H1 (cell line): ENCODE measurements around the gene JMJD7. TPM values are rescaled to one million over a fixed set of nuclear protein-coding genes. Genes with fewer than 3 reads are reported as not detected.

ENCODE experiments used
- CTCF ChIA-PET: fragments of 300-600 bp; sonication (Branson Sonifier 250); formaldehyde crosslinking; loops from one replicate; lab custom pipeline; 2021; ENCODE audit not compliant: partially characterized antibody; lab: Charles Lee
- POLR2A ChIA-PET: fragments of 300-600 bp; sonication (Branson Sonifier 250); formaldehyde crosslinking; loops from one replicate; lab custom pipeline; 2021; ENCODE audit warnings: inconsistent platforms; ENCODE audit not compliant: partially characterized antibody; lab: Charles Lee
- DNase-seq, 2 experiments: peaks; one replicate each; pipeline versions ENCODE4 v3.0.0 to v3.0.0-alpha.2; 2010 to 2022; ENCODE audit warnings: low spot score in 2 of 2, low read depth in 1 of 2, mixed read lengths in 1 of 2
- FAIRE-seq: peaks from 2 replicates; lab custom pipeline; 2011; peaks lifted over from hg19 to GRCh38; lab: Jason Lieb, UNC
- H2AFZ ChIP-seq: 2 replicates; pipeline ENCODE4 v1.8.1; 2012; ENCODE audit warnings: low read length, inconsistent platforms
- H2AK5ac ChIP-seq: 2 replicates; pipeline ENCODE4 v1.6.1; 2013; ENCODE audit warnings: low read depth, low read length
- H2BK120ac ChIP-seq: replicated peaks from 2 replicates; pipeline ENCODE3; 2013; ENCODE audit warnings: low read depth, low read length, inconsistent platforms
- H2BK12ac ChIP-seq: 2 replicates; pipeline ENCODE4 v1.6.1; 2013; ENCODE audit warnings: low read depth, low read length
- H2BK15ac ChIP-seq: 2 replicates; pipeline ENCODE4 v1.6.1; 2013; ENCODE audit warnings: low read length
- H2BK20ac ChIP-seq: 2 replicates; pipeline ENCODE4 v1.6.1; 2013; ENCODE audit warnings: low read length
- H2BK5ac ChIP-seq: 2 replicates; pipeline ENCODE4 v1.6.1; 2013; ENCODE audit warnings: low read depth, low read length
- H3K14ac ChIP-seq: 2 replicates; pipeline ENCODE4 v1.6.1; 2013; ENCODE audit warnings: inconsistent platforms; ENCODE audit not compliant: insufficient read length
- H3K18ac ChIP-seq: 2 replicates; pipeline ENCODE4 v1.6.1; 2013; ENCODE audit warnings: low read length; ENCODE audit errors: extremely low read depth
- H3K23ac ChIP-seq: 2 replicates; pipeline ENCODE4 v1.6.1; 2013; ENCODE audit warnings: inconsistent platforms; ENCODE audit not compliant: insufficient read length
- H3K23me2 ChIP-seq: 2 replicates; pipeline ENCODE4 v1.6.1; 2013; ENCODE audit warnings: low read depth, low read length
- H3K27ac ChIP-seq: 2 replicates; pipeline ENCODE4 v1.6.1; 2011; ENCODE audit warnings: low read depth, low read length, inconsistent platforms
- H3K27me3 ChIP-seq, 4 experiments: replicated peaks in 1 of 4; 1 replicate in 1 of 4; 2 replicates in 3 of 4; pipeline versions ENCODE4 v1.6.1 to v1.8.1; 2011 to 2013; ENCODE audit warnings: low read length in 3 of 4, mild to moderate bottlenecking in 3 of 4, inconsistent platforms in 2 of 4, mixed read lengths in 2 of 4, moderate library complexity in 1 of 4; ENCODE audit not compliant: control insufficient read depth in 3 of 4, insufficient read depth in 3 of 4; ENCODE audit errors: extremely low read depth in 1 of 4
- H3K36me3 ChIP-seq, 4 experiments: 2 replicates each; pipeline versions ENCODE4 v1.6.1 to v1.8.1; 2011 to 2013; ENCODE audit warnings: mild to moderate bottlenecking in 4 of 4, low read length in 3 of 4, moderate library complexity in 2 of 4, control low read depth in 1 of 4, inconsistent platforms in 1 of 4; ENCODE audit not compliant: insufficient read depth in 4 of 4, control insufficient read depth in 2 of 4
- H3K4ac ChIP-seq: replicated peaks from 2 replicates; pipeline ENCODE3; 2013; ENCODE audit warnings: low read length, low read depth, mixed read lengths, inconsistent platforms; ENCODE audit not compliant: insufficient read length
- H3K4me1 ChIP-seq, 4 experiments: replicated peaks in 1 of 4; 1 replicate in 1 of 4; 2 replicates in 3 of 4; pipeline versions ENCODE4 v1.6.1 to v1.8.1; 2011 to 2013; ENCODE audit warnings: low read length in 3 of 4, inconsistent platforms in 2 of 4, mixed read lengths in 1 of 4; ENCODE audit not compliant: insufficient read depth in 4 of 4, control insufficient read depth in 3 of 4
- H3K4me2 ChIP-seq, 2 experiments: 2 replicates each; pipeline versions ENCODE4 v1.6.1 to v1.8.1; 2011 to 2013; ENCODE audit warnings: low read depth in 2 of 2, low read length in 2 of 2, control low read depth in 1 of 2, inconsistent platforms in 1 of 2, mild to moderate bottlenecking in 1 of 2; ENCODE audit not compliant: insufficient read depth in 1 of 2
- H3K4me3 ChIP-seq, 4 experiments: fragments of 200-600, 300-600 bp in 1 of 4; sonication (generic), shearing (Covaris generic), sonication (Bioruptor Twin) in 1 of 4; 2 replicates each; pipeline versions ENCODE4 v1.5.1 to v1.8.1; 2011 to 2016; ENCODE audit warnings: low read length in 4 of 4, low read depth in 3 of 4, control low read depth in 2 of 4, inconsistent platforms in 2 of 4, mild to moderate bottlenecking in 2 of 4, mixed read lengths in 1 of 4, moderate library complexity in 1 of 4; ENCODE audit not compliant: insufficient read depth in 2 of 4; ENCODE audit errors: extremely low read depth in 1 of 4
- H3K56ac ChIP-seq: replicated peaks from 2 replicates; pipeline ENCODE3; 2013; ENCODE audit warnings: low read depth, mild to moderate bottlenecking, mixed read lengths, low read length, inconsistent platforms; ENCODE audit not compliant: insufficient read length
- H3K79me1 ChIP-seq: 2 replicates; pipeline ENCODE4 v1.6.1; 2013; ENCODE audit warnings: low read depth, low read length, control low read depth
- H3K79me2 ChIP-seq, 2 experiments: 2 replicates each; pipeline versions ENCODE4 v1.6.1 to v1.8.1; 2012 to 2013; ENCODE audit warnings: low read length in 2 of 2, mild to moderate bottlenecking in 2 of 2, inconsistent platforms in 1 of 2; ENCODE audit not compliant: insufficient read depth in 2 of 2, control insufficient read depth in 1 of 2
- H3K9ac ChIP-seq, 4 experiments: replicated peaks in 1 of 4; 1 replicate in 1 of 4; 2 replicates in 3 of 4; pipeline versions ENCODE4 v1.6.1 to v1.8.1; 2011 to 2013; ENCODE audit warnings: low read depth in 3 of 4, low read length in 3 of 4, control low read depth in 2 of 4, mild to moderate bottlenecking in 2 of 4, moderate library complexity in 2 of 4, inconsistent platforms in 1 of 4; ENCODE audit errors: extremely low read depth in 1 of 4
- H3K9me3 ChIP-seq, 2 experiments: 2 replicates each; pipeline versions ENCODE4 v1.6.1 to v1.8.1; 2012 to 2013; ENCODE audit warnings: mild to moderate bottlenecking in 2 of 2, moderate library complexity in 2 of 2, control low read depth in 1 of 2, inconsistent platforms in 1 of 2, low read depth in 1 of 2, low read length in 1 of 2, mixed read lengths in 1 of 2; ENCODE audit not compliant: insufficient read depth in 2 of 2
- H4K20me1 ChIP-seq, 2 experiments: replicated peaks in 1 of 2; 2 replicates each; pipeline versions ENCODE3 to v1.8.1; 2011 to 2013; ENCODE audit warnings: inconsistent platforms in 2 of 2, low read length in 2 of 2, mild to moderate bottlenecking in 1 of 2; ENCODE audit not compliant: insufficient read depth in 2 of 2, control insufficient read depth in 1 of 2
- H4K5ac ChIP-seq: 2 replicates; pipeline ENCODE4 v1.6.1; 2013; ENCODE audit warnings: low read length, low read depth, mixed read lengths, inconsistent platforms; ENCODE audit not compliant: insufficient read length
- H4K8ac ChIP-seq: 2 replicates; pipeline ENCODE4 v1.8.0; 2013; ENCODE audit warnings: mild to moderate bottlenecking, moderate library complexity, low read length, inconsistent platforms; ENCODE audit not compliant: insufficient read depth; ENCODE audit errors: extremely low read depth
- H4K91ac ChIP-seq: replicated peaks from 2 replicates; pipeline ENCODE3; 2013; ENCODE audit warnings: low read length, mixed read lengths, inconsistent platforms; ENCODE audit not compliant: insufficient read length
- ASH2L ChIP-seq: fragments of 200-600, 300-600 bp; sonication (generic); IDR thresholded peaks from one replicate; pipeline ENCODE4 v1.7.1; 2017; ENCODE audit warnings: low read length
- ATF2 ChIP-seq: IDR thresholded peaks from 2 replicates; pipeline ENCODE4 v1.6.1; 2012; ENCODE audit warnings: low read length, inconsistent platforms
- CBX5 ChIP-seq: fragments of 300-800, 300-1000 bp; sonication (generic); IDR thresholded peaks from 2 replicates; pipeline ENCODE4 v1.7.1; 2016; ENCODE audit warnings: antibody characterized with exemption, low read length, low read depth
- CTBP2 ChIP-seq: IDR thresholded peaks from 2 replicates; pipeline ENCODE4 v1.7.0; 2011; ENCODE audit warnings: borderline replicate concordance, mild to moderate bottlenecking, moderate library complexity, mixed read lengths, low read length; ENCODE audit not compliant: insufficient read depth, insufficient read length
- EGR1 ChIP-seq: IDR thresholded peaks from 2 replicates; pipeline ENCODE4 v1.6.1; 2011; ENCODE audit warnings: low read depth, low read length, borderline replicate concordance
- EZH2 ChIP-seq: fragments of 200-600 bp; sonication (generic); IDR thresholded peaks from 2 replicates; pipeline ENCODE4 v1.7.1; 2012; ENCODE audit warnings: low read depth, mild to moderate bottlenecking, moderate library complexity, low read length, inconsistent platforms; ENCODE audit not compliant: severe bottlenecking
- JUN ChIP-seq: IDR thresholded peaks from 2 replicates; pipeline ENCODE4 v1.6.1; 2011; ENCODE audit warnings: low read depth, mild to moderate bottlenecking, improper control_type of control experiment, low read length
- KDM5A ChIP-seq: fragments of 200-600 bp; IDR thresholded peaks from 2 replicates; pipeline ENCODE4 v1.7.1; 2012; ENCODE audit warnings: mild to moderate bottlenecking, low read length, inconsistent platforms, mixed read lengths
- NRF1 ChIP-seq: IDR thresholded peaks from 2 replicates; pipeline ENCODE4 v1.6.1; 2011; ENCODE audit warnings: mild to moderate bottlenecking, low read depth, low read length, improper control_type of control experiment
- POU5F1 ChIP-seq: IDR thresholded peaks from 2 replicates; pipeline ENCODE4 v1.6.1; 2011; ENCODE audit warnings: low read depth, mild to moderate bottlenecking, low read length, moderate library complexity
- TBP ChIP-seq: IDR thresholded peaks from 2 replicates; pipeline ENCODE4 v1.6.1; 2011; ENCODE audit warnings: low read depth, low read length, improper control_type of control experiment
- YY1 ChIP-seq: IDR thresholded peaks from 2 replicates; pipeline ENCODE4 v1.6.1; 2011; ENCODE audit warnings: low read depth, mild to moderate bottlenecking, low read length
- WGBS, 2 experiments: shearing (Covaris generic) in 1 of 2; methylation state at CpG; one replicate each; pipeline versions ENCODE4 v1.1.6 to v1.1.7; 2013 to 2015; ENCODE audit warnings: low lambda C conversion rate in 2 of 2, mixed read lengths in 2 of 2, inconsistent platforms in 1 of 2, low coverage in 1 of 2, missing lambda C conversion rate in 1 of 2; ENCODE audit not compliant: insufficient replicate concordance in 2 of 2, insufficient coverage in 1 of 2, insufficient read length in 1 of 2; ENCODE audit errors: extremely low coverage in 1 of 2, missing lambda C conversion rate in 1 of 2; 5-methylcytosine and 5-hydroxymethylcytosine counted together
- polyA plus RNA-seq, 7 experiments: library from polyadenylated mRNA; depleted of rRNA in 3 of 7; stranded (reverse) in 5 of 7; unstranded in 2 of 7; fragments of >200 nt in 5 of 7; fragments of 200-250 nt in 2 of 7; gene quantifications; 1 replicate in 5 of 7; 2 replicates in 1 of 7; 4 replicates in 1 of 7; pipeline versions ENCODE4 v1.2.1 to v1.2.3, GENCODE V29; 2011 to 2013; ENCODE audit warnings: missing spikeins in 2 of 7, mixed read lengths in 2 of 7
- total RNA-seq: library from RNA; stranded (reverse); fragmentation: NEBNext Ultra II Directional; extraction: Animal tissue kit (Norgen Biotek cat#: 25700); gene quantifications from 2 replicates; pipeline ENCODE4 v1.2.1, GENCODE V29; 2021

Gene JMJD7
- total and polyA plus RNA-seq, 2 of the 8 experiments (the other 6 are each of a cell fraction or from before 2014, with no cell fraction given) = 15.0 to 20.0 TPM

DNA sequence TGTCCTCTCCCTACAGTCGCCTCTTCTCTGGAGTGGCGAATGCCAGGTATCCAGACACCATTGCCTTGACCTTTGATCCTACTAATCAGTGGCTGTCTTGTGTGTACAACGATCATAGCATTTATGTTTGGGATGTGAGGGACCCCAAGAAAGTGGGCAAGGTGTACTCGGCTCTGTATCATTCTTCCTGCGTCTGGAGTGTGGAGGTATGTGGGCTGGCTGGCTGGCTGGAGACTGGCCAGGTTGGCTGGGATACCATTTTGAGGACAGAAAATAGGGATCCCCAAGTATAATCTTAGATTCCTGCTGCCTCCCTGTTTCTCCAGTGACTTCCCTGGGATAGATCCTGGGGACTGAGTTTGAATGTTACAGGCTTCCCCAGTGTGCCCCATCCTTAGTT is 13.4 kb upstream of the JMJD7 start:
- Histone ChIP-seq H4K20me1 (peaks cover 0 to 1% of the 10 kb centered on the region in 2 experiments), H2BK20ac (no peak overlapping the region), H3K9ac (no peak overlapping the region), H3K4me2 (no peak overlapping the region), H3K56ac (no peak overlapping the region), H3K9me3 (no peaks in the 10 kb centered on the region), H3K79me2 (no peaks in the 10 kb centered on the region), H4K91ac (no peak overlapping the region), H2AK5ac (no peak overlapping the region), H3K14ac (no peak overlapping the region), H3K4ac (no peak overlapping the region), H3K27me3 (no peaks in the 10 kb centered on the region), H2AFZ (no peak overlapping the region), H3K18ac (no peak overlapping the region), H3K23ac (no peak overlapping the region), H3K79me1 (no peaks in the 10 kb centered on the region), H3K23me2 (no peaks in the 10 kb centered on the region), H2BK12ac (no peak overlapping the region), H4K5ac (no peak overlapping the region), H2BK120ac (no peak overlapping the region), H3K27ac (no peak overlapping the region), H3K36me3 (peaks cover 0 to 3% (median 1%) of the 10 kb centered on the region in 4 experiments; a peak in 5 of 8 replicates), H3K4me3 (no peak overlapping the region), H2BK5ac (no peak overlapping the region), H4K8ac (no peak overlapping the region), H2BK15ac (no peak overlapping the region), H3K4me1 (no peaks in the 10 kb centered on the region; a peak in 2 of 7 replicates)
- WGBS, 2 experiments = 80% methylated on average over 5 of the region's 5 CpGs; no CpG with 5 or more reads in 1 of the 2 experiments
- POLR2A ChIA-PET = interaction anchor here (1.3 kb wide), 1 partner anchor 41 kb away, joined by 4 read pairs; no protein-coding TSS in a partner anchor
- CTCF ChIA-PET = interaction anchor here (2.0 to 13.7 kb wide), 2 partner anchors 40 to 234 kb away, joined by 9 to 283 read pairs; partner anchors contain the start of gene MAPKBP1
- DNase-seq (no peak), FAIRE-seq (no peak)
- TF ChIP-seq KDM5A (no peak), JUN (no peak), NRF1 (no peak), YY1 (no peak), CTBP2 (no peak), CBX5 (no peak), EGR1 (no peak), ATF2 (no peak), EZH2 (no peak), POU5F1 (no peak), ASH2L (no peak), TBP (no peak)
